ENCODE results near the gene FBXO34. TPM values are rescaled to one million over a fixed set of nuclear protein-coding genes. Genes with fewer than 3 reads are reported as not detected.

Gene FBXO34
- total RNA-seq, 1 experiment from 2014 or later: 13.9 TPM

DNA sequence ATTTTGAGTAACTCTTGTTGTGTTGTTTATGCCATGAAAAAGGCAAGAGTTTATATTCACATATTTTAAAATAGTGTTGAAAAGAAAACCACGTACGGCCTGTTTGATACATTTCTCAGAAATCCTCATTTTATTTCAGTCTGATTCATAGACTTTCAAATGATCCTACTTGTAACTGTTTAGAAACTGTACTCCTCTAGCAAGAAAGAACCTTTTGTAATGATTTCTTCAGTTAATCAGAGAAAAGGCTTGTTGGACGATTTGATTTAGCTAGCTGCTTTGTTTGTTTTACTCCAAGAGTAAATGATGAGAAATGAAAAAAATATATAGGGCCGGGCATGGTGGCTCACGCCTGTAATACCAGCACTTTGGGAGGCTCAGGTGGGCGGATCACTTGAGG lies 17.2 kb downstream of the FBXO34 start:
- ATAC-seq: no peak
- H3K27me3 Mint-ChIP-seq (ENCODE audit: low read depth): no peaks in the 10 kb centered on the region
- no peak overlapping the region for H3K27ac Mint-ChIP-seq
- POLR2A ChIA-PET: no interaction called here
- no peak overlapping the region for H3K4me3 Mint-ChIP-seq
- H3K4me1 Mint-ChIP-seq: peaks cover 4% of the 10 kb centered on the region; the same call in 1 of the 2 replicates
- no peaks in the 10 kb centered on the region for H3K9me3 Mint-ChIP-seq
- CTCF ChIA-PET: interaction anchor here (1.5 kb wide), 1 partner anchor 68 kb away, joined by 3 read pairs; no protein-coding TSS in a partner anchor
- H3K36me3 Mint-ChIP-seq: no peaks in the 10 kb centered on the region
- TF ChIP-seq ZNF396 (CRISPR knock-in tag; IDR thresholded peaks at IDR 0.05; ENCODE audit: borderline replicate concordance): no peak
- no peak for TF ChIP-seq GABPB1 (CRISPR knock-in tag; IDR thresholded peaks at IDR 0.05)
- no peak for TF ChIP-seq RELA (CRISPR knock-in tag; IDR thresholded peaks at IDR 0.05; ENCODE audit: borderline replicate concordance)
- no peak for TF ChIP-seq SP1 (CRISPR knock-in tag; conservative IDR thresholded peaks at IDR 0.05)
- TF ChIP-seq, protein P1, sequence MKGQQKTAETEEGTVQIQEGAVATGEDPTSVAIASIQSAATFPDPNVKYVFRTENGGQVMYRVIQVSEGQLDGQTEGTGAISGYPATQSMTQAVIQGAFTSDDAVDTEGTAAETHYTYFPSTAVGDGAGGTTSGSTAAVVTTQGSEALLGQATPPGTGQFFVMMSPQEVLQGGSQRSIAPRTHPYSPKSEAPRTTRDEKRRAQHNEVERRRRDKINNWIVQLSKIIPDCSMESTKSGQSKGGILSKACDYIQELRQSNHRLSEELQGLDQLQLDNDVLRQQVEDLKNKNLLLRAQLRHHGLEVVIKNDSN (CRISPR knock-in tag; IDR thresholded peaks at IDR 0.05): no peak
- no peak for TF ChIP-seq KAT7 (CRISPR knock-in tag; IDR thresholded peaks at IDR 0.05; ENCODE audit: borderline replicate concordance)
- TF ChIP-seq, protein P2, sequence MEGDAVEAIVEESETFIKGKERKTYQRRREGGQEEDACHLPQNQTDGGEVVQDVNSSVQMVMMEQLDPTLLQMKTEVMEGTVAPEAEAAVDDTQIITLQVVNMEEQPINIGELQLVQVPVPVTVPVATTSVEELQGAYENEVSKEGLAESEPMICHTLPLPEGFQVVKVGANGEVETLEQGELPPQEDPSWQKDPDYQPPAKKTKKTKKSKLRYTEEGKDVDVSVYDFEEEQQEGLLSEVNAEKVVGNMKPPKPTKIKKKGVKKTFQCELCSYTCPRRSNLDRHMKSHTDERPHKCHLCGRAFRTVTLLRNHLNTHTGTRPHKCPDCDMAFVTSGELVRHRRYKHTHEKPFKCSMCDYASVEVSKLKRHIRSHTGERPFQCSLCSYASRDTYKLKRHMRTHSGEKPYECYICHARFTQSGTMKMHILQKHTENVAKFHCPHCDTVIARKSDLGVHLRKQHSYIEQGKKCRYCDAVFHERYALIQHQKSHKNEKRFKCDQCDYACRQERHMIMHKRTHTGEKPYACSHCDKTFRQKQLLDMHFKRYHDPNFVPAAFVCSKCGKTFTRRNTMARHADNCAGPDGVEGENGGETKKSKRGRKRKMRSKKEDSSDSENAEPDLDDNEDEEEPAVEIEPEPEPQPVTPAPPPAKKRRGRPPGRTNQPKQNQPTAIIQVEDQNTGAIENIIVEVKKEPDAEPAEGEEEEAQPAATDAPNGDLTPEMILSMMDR (IDR thresholded peaks at IDR 0.05): no peak
- TF ChIP-seq, protein P3, sequence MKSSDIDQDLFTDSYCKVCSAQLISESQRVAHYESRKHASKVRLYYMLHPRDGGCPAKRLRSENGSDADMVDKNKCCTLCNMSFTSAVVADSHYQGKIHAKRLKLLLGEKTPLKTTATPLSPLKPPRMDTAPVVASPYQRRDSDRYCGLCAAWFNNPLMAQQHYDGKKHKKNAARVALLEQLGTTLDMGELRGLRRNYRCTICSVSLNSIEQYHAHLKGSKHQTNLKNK (CRISPR knock-in tag; IDR thresholded peaks at IDR 0.05): no peak
- TF ChIP-seq SMAD3 (CRISPR knock-in tag; IDR thresholded peaks at IDR 0.05; ENCODE audit: borderline replicate concordance): no peak
- TF ChIP-seq ZNF671 (CRISPR knock-in tag; IDR thresholded peaks at IDR 0.05): no peak
- TF ChIP-seq, protein P4, sequence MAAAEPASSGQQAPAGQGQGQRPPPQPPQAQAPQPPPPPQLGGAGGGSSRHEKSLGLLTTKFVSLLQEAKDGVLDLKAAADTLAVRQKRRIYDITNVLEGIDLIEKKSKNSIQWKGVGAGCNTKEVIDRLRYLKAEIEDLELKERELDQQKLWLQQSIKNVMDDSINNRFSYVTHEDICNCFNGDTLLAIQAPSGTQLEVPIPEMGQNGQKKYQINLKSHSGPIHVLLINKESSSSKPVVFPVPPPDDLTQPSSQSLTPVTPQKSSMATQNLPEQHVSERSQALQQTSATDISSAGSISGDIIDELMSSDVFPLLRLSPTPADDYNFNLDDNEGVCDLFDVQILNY (CRISPR knock-in tag; IDR thresholded peaks at IDR 0.05): no peak
- TF ChIP-seq MXD4 (CRISPR knock-in tag; IDR thresholded peaks at IDR 0.05; ENCODE audit: borderline replicate concordance): no peak
- no peak for TF ChIP-seq ATF1 (CRISPR knock-in tag; IDR thresholded peaks at IDR 0.05)
- no peak for TF ChIP-seq SMAD4 (CRISPR knock-in tag; IDR thresholded peaks at IDR 0.05)
- no peak for TF ChIP-seq NFE2L1 (CRISPR knock-in tag; IDR thresholded peaks at IDR 0.05)
- no peak for DNase-seq (ENCODE audit: low spot score)

DNA sequence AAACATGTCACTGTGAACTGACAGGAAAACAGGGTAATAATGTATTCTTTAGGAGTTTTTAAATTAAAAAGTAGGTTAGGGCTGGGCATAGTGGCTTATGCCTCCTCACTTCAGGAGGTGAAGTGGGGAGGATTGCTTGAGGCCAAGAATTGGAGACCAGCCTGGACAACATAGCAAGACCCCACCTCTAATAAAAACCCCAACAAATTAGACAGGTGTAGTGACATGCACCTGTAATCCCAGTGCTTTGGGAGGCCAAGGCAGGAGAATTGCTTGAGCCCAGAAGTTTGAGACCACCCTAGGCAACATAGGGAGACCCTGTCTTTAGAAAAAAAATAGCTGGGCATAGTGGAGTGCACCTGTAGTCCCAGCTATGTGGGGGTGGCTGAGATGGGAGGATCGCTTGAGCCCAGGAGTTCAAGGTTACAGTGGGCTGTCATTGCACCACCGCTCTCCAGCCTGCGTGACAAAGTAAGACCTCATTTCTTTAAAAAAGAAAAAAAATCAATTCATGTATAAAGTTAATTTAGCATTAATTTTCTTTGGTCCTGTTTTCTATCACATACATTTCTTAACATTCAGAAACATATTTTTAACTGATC lies 20.4 kb downstream of the FBXO34 start:
- Mint-ChIP-seq H3K9me3 (no peaks in the 10 kb centered on the region), H3K27me3 (ENCODE audit: low read depth) (no peaks in the 10 kb centered on the region), H3K4me3 (no peak overlapping the region), H3K4me1 (peaks cover 3% of the 10 kb centered on the region; the same call in 1 of the 2 replicates), H3K36me3 (no peaks in the 10 kb centered on the region), H3K27ac (no peak overlapping the region)
- DNase-seq (ENCODE audit: low spot score) (no peak), ATAC-seq (no peak)
- TF ChIP-seq ESRRA (CRISPR knock-in tag; IDR thresholded peaks at IDR 0.05; ENCODE audit: borderline replicate concordance) (no peak), GTF2I (CRISPR knock-in tag; conservative IDR thresholded peaks at IDR 0.05) (no peak), ZNF219 (CRISPR knock-in tag; IDR thresholded peaks at IDR 0.05; ENCODE audit: borderline replicate concordance) (no peak), ZNF121 (CRISPR knock-in tag; IDR thresholded peaks at IDR 0.05) (0 out of 2 replicates have a peak, but pooled peaks have one; percentile 51), ZNF317 (CRISPR knock-in tag; IDR thresholded peaks at IDR 0.05; ENCODE audit: borderline replicate concordance, low read depth) (no peak)
- TF ChIP-seq, protein P1 (CRISPR knock-in tag; IDR thresholded peaks at IDR 0.05): no peak
- TF ChIP-seq, protein P5, sequence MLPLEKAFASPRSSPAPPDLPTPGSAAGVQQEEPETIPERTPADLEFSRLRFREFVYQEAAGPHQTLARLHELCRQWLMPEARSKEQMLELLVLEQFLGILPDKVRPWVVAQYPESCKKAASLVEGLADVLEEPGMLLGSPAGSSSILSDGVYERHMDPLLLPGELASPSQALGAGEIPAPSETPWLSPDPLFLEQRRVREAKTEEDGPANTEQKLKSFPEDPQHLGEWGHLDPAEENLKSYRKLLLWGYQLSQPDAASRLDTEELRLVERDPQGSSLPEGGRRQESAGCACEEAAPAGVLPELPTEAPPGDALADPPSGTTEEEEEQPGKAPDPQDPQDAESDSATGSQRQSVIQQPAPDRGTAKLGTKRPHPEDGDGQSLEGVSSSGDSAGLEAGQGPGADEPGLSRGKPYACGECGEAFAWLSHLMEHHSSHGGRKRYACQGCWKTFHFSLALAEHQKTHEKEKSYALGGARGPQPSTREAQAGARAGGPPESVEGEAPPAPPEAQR (CRISPR knock-in tag; IDR thresholded peaks at IDR 0.05): no peak
- CTCF ChIA-PET: no interaction called here
- POLR2A ChIA-PET: no interaction called here
